Cardiac septum (tissue), 1 donor: ENCODE results near the gene NDC80. TPM values are rescaled to one million over a fixed set of nuclear protein-coding genes. Genes with fewer than 3 reads are reported as not detected.
"Not testable (repeated sequence)": the region's sequence is repeated elsewhere in the genome, so short reads cannot be mapped to it uniquely, and the experiment has no call there.

Experiments
- DNase-seq: peaks from one replicate; pipeline ENCODE4 v3.0.0-alpha.2; 2020; ENCODE audit warnings: low spot score
- intact Hi-C: fragments of 100-400 bp; cut with DNase I; formaldehyde crosslinking; loops from one replicate; pipeline ENCODE4 v1.14.0; 2022
- total RNA-seq: library from RNA; stranded (reverse); fragmentation: NEBNext Ultra II Directional; extraction: Animal tissue kit (Norgen Biotek cat#: 25700); gene quantifications from one replicate; pipeline ENCODE4 v1.2.1, GENCODE V29; 2021
- donor health status: DM: no; HTN: no; CAD: no.

Gene NDC80
- total RNA-seq, 1 donor from 2014 or later: 0.57 TPM

DNA sequence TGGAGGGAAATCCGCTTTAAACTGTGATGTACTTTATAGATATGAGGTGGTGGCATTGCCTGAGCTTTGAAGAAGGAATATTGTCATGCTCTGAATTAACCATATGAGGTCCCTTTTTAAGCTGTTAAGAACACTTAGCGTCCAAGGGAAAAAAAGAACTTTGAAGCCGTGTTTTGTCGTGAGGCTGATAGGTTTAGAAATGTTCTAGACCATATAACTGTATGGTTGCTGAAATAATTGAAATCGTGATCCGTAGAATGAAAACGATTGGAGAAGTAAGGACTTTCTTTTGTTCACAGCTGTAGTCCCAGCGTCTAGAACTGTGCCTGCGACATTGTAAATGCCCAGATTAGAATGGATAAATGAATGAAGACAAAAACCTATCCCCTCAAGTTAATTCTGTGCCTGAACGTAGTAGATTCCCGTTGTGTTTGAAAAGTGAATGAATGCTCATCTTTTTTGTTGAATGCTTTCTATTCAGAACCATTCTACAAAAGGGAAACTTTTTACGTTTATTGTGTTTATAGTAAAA is 85.7 kb downstream of the NDC80 start:
- intact Hi-C loops: loop anchor here (5.0 kb wide), 2 partner anchors 85 to 355 kb away; partner anchors contain the start of genes LPIN2, METTL4 and NDC80

DNA sequence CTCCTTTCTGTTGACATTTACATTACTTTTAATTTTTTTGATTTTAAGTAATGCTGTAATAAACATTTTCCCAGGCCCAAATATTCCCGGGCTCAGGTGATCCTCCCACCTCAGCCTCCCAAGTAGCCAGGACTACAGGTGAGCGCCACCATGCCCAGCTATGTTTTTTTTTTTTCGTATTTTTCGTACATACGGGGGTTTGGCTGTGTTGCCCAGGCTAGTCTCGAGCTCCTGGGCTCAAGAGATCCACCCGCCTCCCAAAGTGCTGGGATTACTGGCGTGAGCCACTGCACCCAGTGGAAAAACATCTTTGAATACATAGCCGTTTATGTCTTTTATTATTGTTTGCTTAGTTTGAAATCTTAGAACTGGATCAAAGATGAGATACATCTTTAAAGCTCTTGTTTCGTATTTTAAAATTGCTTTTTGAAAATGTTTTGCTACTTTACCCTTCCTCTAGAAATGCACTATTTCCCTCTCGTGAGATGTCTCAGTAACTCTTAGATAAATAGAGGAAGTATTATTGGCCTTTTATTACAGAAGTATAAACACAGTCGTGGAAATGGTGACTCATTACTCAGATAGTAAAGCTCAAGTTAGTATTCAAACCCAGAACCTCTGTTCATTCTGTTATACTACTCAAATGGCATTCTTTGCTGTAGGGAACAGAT is 86.6 kb downstream of the NDC80 start:
- DNase-seq: no peak
- intact Hi-C loops: loop anchor here (5.0 kb wide), 2 partner anchors 86 to 354 kb away; partner anchors contain the start of genes LPIN2, METTL4 and NDC80

More for the DNA sequence above, 85.7 kb downstream of the NDC80 start:
- DNase-seq: no peak

GRCh38 chr18:2660849-2661248 is 89.5 kb downstream of the NDC80 start:
- DNase-seq, intact Hi-C loops: not testable (repeated sequence)

DNA sequence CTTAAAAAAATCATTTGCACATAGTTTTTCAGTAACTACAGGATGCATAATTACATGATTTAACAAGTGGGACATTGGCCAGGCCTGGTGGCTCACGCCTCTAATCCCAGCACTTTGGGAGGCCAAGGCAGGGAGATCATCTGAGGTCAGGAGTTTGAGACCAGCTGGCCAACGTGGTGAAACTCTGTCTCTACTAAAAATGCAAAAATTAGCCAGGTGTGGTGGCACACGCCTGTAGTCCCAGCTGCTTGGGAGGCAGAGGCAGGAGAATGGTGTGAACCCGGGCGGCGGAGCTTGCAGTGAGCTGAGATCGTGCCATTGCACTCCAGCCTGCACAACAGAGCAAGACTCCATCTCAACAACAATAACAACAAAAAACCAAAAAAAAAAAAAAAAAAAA is 90.9 kb downstream of the NDC80 start:
- DNase-seq, intact Hi-C loops: not testable (repeated sequence)

- intact Hi-C loops: no loop called here
- DNase-seq: no peak
These were observed 91.6 kb downstream of the NDC80 start for GRCh38 chr18:2662990-2663389.

Other genes starting within 250 kb of the NDC80 start
- gene METTL4, start 52 bp upstream of the NDC80 start, total RNA-seq: 7.0 TPM
- gene SMCHD1, start 84.2 kb downstream of the NDC80 start, total RNA-seq: 34.8 TPM